Caco-2 (cell line): Measurements from ENCODE around the gene VTN. TPM values are rescaled to one million over a fixed set of nuclear protein-coding genes. Genes with fewer than 3 reads are reported as not detected.

ENCODE experiments used
- BruUV-seq: library from RNA; stranded (reverse); fragments of 400-500 nt; replicated peaks from 2 replicates; lab custom pipeline; 2021; lab: Mats Ljungman, UMichigan
- CTCF ChIA-PET: fragments of 300-600 bp; sonication (Branson Sonifier 250); formaldehyde crosslinking; loops from one replicate; lab custom pipeline; 2022; ENCODE audit warnings: antibody characterized with exemption; lab: Charles Lee
- POLR2A ChIA-PET: fragments of 300-600 bp; sonication (Branson Sonifier 250); formaldehyde crosslinking; loops from one replicate; lab custom pipeline; 2022; ENCODE audit warnings: antibody characterized with exemption; lab: Charles Lee
- DNase-seq, 2 experiments: peaks; one replicate each; pipeline versions ENCODE4 v3.0.0 to v3.0.0-alpha.2; 2020 to 2022
- H3K27me3 ChIP-seq: replicated peaks from 2 replicates; pipeline ENCODE4 v1.6.0; 2011; ENCODE audit warnings: low read length; ENCODE audit not compliant: control insufficient read depth, insufficient read depth
- H3K36me3 ChIP-seq: 2 replicates; pipeline ENCODE4 v1.5.1; 2011; ENCODE audit warnings: low read length; ENCODE audit not compliant: control insufficient read depth, insufficient read depth
- H3K4me1 ChIP-seq: fragments of 250-450 bp; sonication (Bioruptor Pico); 2 replicates; pipeline ENCODE4 v1.5.1; 2020; ENCODE audit warnings: mild to moderate bottlenecking
- H3K4me3 ChIP-seq: 2 replicates; pipeline ENCODE4 v1.5.1; 2011; ENCODE audit warnings: low read depth, mild to moderate bottlenecking, control low read depth, low read length
- H3K9me3 ChIP-seq: fragments of 250-450 bp; sonication (Bioruptor Pico); 2 replicates; pipeline ENCODE4 v1.5.1; 2020; ENCODE audit warnings: mild to moderate bottlenecking, moderate library complexity
- H3K27ac Mint-ChIP-seq: one replicate; pipeline ENCODE4 v1.8.0; 2022; ENCODE audit warnings: mixed read lengths; ENCODE audit not compliant: unreplicated experiment
- H3K27me3 Mint-ChIP-seq: one replicate; pipeline ENCODE4 v1.8.0; 2022; ENCODE audit warnings: mixed read lengths; ENCODE audit not compliant: insufficient read depth, unreplicated experiment
- H3K36me3 Mint-ChIP-seq: one replicate; pipeline ENCODE4 v1.8.0; 2022; ENCODE audit warnings: mild to moderate bottlenecking, mixed read lengths; ENCODE audit not compliant: insufficient read depth, unreplicated experiment
- H3K4me1 Mint-ChIP-seq: one replicate; pipeline ENCODE4 v1.8.0; 2022; ENCODE audit warnings: low read depth, mixed read lengths; ENCODE audit not compliant: unreplicated experiment
- H3K4me3 Mint-ChIP-seq: one replicate; pipeline ENCODE4 v1.8.0; 2022; ENCODE audit warnings: mild to moderate bottlenecking, moderate library complexity, mixed read lengths; ENCODE audit not compliant: unreplicated experiment
- H3K9me3 Mint-ChIP-seq: one replicate; pipeline ENCODE4 v1.8.0; 2022; ENCODE audit warnings: mixed read lengths; ENCODE audit not compliant: unreplicated experiment
- CTCF ChIP-seq, 2 experiments: fragments of 200-600 bp in 1 of 2; IDR thresholded peaks; 1 replicate in 1 of 2; 2 replicates in 1 of 2; pipeline versions ENCODE4 v1.5.1 to v1.8.0; 2011 to 2022; ENCODE audit warnings: antibody characterized with exemption in 1 of 2, control low read depth in 1 of 2, inconsistent platforms in 1 of 2, low read depth in 1 of 2, low read length in 1 of 2, mild to moderate bottlenecking in 1 of 2, moderate library complexity in 1 of 2; ENCODE audit not compliant: insufficient read depth in 1 of 2, severe bottlenecking in 1 of 2, unreplicated experiment in 1 of 2
- intact Hi-C: fragments of 100-400 bp; cut with micrococcal nuclease; formaldehyde crosslinking; loops from one replicate; pipeline ENCODE4 v1.10.0; 2022; ENCODE audit not compliant: unreplicated experiment
- total RNA-seq: library from RNA; stranded (reverse); gene quantifications from 2 replicates; pipeline ENCODE4 v1.2.3, GENCODE V29; 2022

The VTN gene
- total RNA-seq, 1 experiment from 2014 or later: 273 TPM

- Mint-ChIP-seq H3K4me3 (peak overlapping the region; percentile 9), H3K27ac (peak overlapping the region; percentile 30), H3K4me1 (peaks cover 42% of the 10 kb centered on the region), H3K9me3 (no peaks in the 10 kb centered on the region), H3K27me3 (no peaks in the 10 kb centered on the region), H3K36me3 (peaks cover 89% of the 10 kb centered on the region)
- H3K4me3 ChIP-seq: no peak overlapping the region
- CTCF ChIA-PET: interaction anchor here (1.2 to 2.3 kb wide), 5 partner anchors 18 to 40 kb away, joined by 3 to 10 read pairs (median 6); partner anchors contain the start of genes POLDIP2 and VTN
- BruUV-seq: no TSS peak
- no peak for DNase-seq
- POLR2A ChIA-PET: interaction anchor here (0.6 to 2.3 kb wide), 5 partner anchors 10 to 59 kb away, joined by 3 to 9 read pairs (median 4); partner anchors contain the start of genes SARM1 and VTN
- peaks cover 66% of the 10 kb centered on the region for H3K4me1 ChIP-seq
- H3K36me3 ChIP-seq: peaks cover 21% of the 10 kb centered on the region
- no peaks in the 10 kb centered on the region for H3K9me3 ChIP-seq
- intact Hi-C loops: loop anchor here (1.0 kb wide), 1 partner anchor 9 kb away; the partner anchor contains the start of gene SLC46A1
- TF ChIP-seq CTCF (IDR thresholded peaks at IDR 0.05; ENCODE audit: insufficient read depth in 1 of 2, low read depth in 1 of 2, low read length in 1 of 2, severe bottlenecking in 1 of 2, unreplicated experiment in 1 of 2): no peak
- no peaks in the 10 kb centered on the region for H3K27me3 ChIP-seq
Observed at GRCh38 chr17:28397687-28398279, 27.7 kb upstream of the VTN start.

GRCh38 chr17:28397275-28397674, 27.2 kb upstream of the VTN start:
- Histone ChIP-seq H3K4me3 (no peak overlapping the region), H3K4me1 (peaks cover 71% of the 10 kb centered on the region), H3K9me3 (no peaks in the 10 kb centered on the region), H3K36me3 (peaks cover 20% of the 10 kb centered on the region), H3K27me3 (no peaks in the 10 kb centered on the region)
- POLR2A ChIA-PET: interaction anchor here (1.5 to 2.3 kb wide), 3 partner anchors 10 to 27 kb away, joined by 4 to 9 read pairs (median 4); partner anchors contain the start of gene VTN
- no TSS peak for BruUV-seq
- intact Hi-C loops: no loop called here
- peaks cover 84% of the 10 kb centered on the region for H3K36me3 Mint-ChIP-seq
- no peak for DNase-seq
- TF ChIP-seq CTCF (IDR thresholded peaks at IDR 0.05; ENCODE audit: insufficient read depth in 1 of 2, low read depth in 1 of 2, low read length in 1 of 2, severe bottlenecking in 1 of 2, unreplicated experiment in 1 of 2): no peak
- no peaks in the 10 kb centered on the region for H3K27me3 Mint-ChIP-seq
- CTCF ChIA-PET: interaction anchor here (1.0 to 2.3 kb wide), 3 partner anchors 19 to 31 kb away, joined by 4 to 10 read pairs (median 6); partner anchors contain the start of gene VTN
- no peak overlapping the region for H3K4me3 Mint-ChIP-seq
- H3K27ac Mint-ChIP-seq: peak overlapping the region; percentile 30
- peaks cover 42% of the 10 kb centered on the region for H3K4me1 Mint-ChIP-seq
- no peaks in the 10 kb centered on the region for H3K9me3 Mint-ChIP-seq

DNA sequence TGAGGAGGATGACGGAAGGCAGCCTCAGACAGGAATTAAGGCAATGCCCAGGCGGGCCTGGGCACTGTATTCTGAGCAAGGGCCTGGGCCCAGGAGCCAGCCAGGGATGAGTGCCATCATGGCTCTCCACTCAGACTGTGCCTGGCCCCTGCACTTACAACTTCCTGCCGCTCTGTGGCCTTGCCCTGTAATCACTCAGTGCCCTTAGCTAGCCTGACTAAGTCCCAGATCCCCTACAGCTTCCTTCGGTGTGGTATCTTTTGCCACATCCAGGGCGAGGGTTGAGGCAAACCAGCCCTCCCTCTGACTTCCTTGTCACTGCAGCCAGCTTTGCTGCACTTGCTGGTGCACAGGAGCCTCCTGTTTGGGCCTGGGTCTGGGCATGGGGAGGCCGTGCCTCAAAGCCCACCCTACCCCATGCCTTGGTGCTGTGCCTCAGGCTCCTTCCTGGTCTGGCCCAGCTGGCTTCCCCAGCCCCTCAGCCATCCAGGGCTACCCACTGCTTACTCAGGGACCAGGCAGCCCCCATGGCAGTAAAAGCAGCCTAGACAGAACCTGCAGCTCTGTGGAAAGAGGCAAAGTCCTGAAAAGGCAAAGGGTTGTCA, 26.6 kb upstream of the VTN start:
- peaks cover 72% of the 10 kb centered on the region for H3K4me1 ChIP-seq
- DNase-seq: no peak
- TF ChIP-seq CTCF (IDR thresholded peaks at IDR 0.05; ENCODE audit: insufficient read depth in 1 of 2, low read depth in 1 of 2, low read length in 1 of 2, severe bottlenecking in 1 of 2, unreplicated experiment in 1 of 2): no peak
- Mint-ChIP-seq H3K9me3 (no peaks in the 10 kb centered on the region), H3K27ac (peak overlapping the region; percentile 30), H3K27me3 (no peaks in the 10 kb centered on the region), H3K4me3 (no peak overlapping the region), H3K36me3 (peaks cover 79% of the 10 kb centered on the region), H3K4me1 (peaks cover 42% of the 10 kb centered on the region)
- peaks cover 16% of the 10 kb centered on the region for H3K36me3 ChIP-seq
- intact Hi-C loops: no loop called here
- no peaks in the 10 kb centered on the region for H3K9me3 ChIP-seq
- BruUV-seq: no TSS peak
- ChIA-PET POLR2A (interaction anchor here (0.7 to 2.3 kb wide), 4 partner anchors 10 to 26 kb away, joined by 3 to 9 read pairs (median 4); partner anchors contain the start of gene VTN), CTCF (interaction anchor here (1.0 to 2.3 kb wide), 3 partner anchors 20 to 30 kb away, joined by 4 to 10 read pairs (median 6); partner anchors contain the start of gene VTN)
- no peaks in the 10 kb centered on the region for H3K27me3 ChIP-seq
- no peak overlapping the region for H3K4me3 ChIP-seq
